ENCODE measurements around the gene COLEC12.

COLEC12 gene

GRCh38 chr18:476251-476664, 24.2 kb downstream of the COLEC12 start:
- in situ Hi-C loops (cut with HindIII; ENCODE audit: low sequenced_read_pairs), result no loop called here

- in situ Hi-C loops (cut with HindIII; ENCODE audit: low sequenced_read_pairs), result no loop called here
Measured at GRCh38 chr18:475202-476031, 25.1 kb downstream of the COLEC12 start.

- in situ Hi-C loops (cut with HindIII; ENCODE audit: low sequenced_read_pairs), result no loop called here
Measured at GRCh38 chr18:474416-474815, 26.1 kb downstream of the COLEC12 start.

- in situ Hi-C loops (cut with HindIII; ENCODE audit: low sequenced_read_pairs), result no loop called here
Measured at GRCh38 chr18:473802-474201, 26.7 kb downstream of the COLEC12 start.

- in situ Hi-C loops (cut with HindIII; ENCODE audit: low sequenced_read_pairs), result no loop called here
Measured at GRCh38 chr18:471716-472115, 28.8 kb downstream of the COLEC12 start.

GRCh38 chr18:470661-471501, 29.6 kb downstream of the COLEC12 start:
- in situ Hi-C loops (cut with HindIII; ENCODE audit: low sequenced_read_pairs), result no loop called here

- in situ Hi-C loops (cut with HindIII; ENCODE audit: low sequenced_read_pairs), result loop anchor here (5.0 kb wide), 1 partner anchor 72 kb away; no protein-coding TSS in a partner anchor
Measured at GRCh38 chr18:468955-469790, 31.3 kb downstream of the COLEC12 start.

GRCh38 chr18:463827-464541, 36.5 kb downstream of the COLEC12 start:
- in situ Hi-C loops (cut with HindIII; ENCODE audit: low sequenced_read_pairs), result no loop called here

- in situ Hi-C loops (cut with HindIII; ENCODE audit: low sequenced_read_pairs), result no loop called here
Measured at GRCh38 chr18:463403-463802, 37.1 kb downstream of the COLEC12 start.

- in situ Hi-C loops (cut with HindIII; ENCODE audit: low sequenced_read_pairs), result no loop called here
Measured at GRCh38 chr18:461762-462161, 38.7 kb downstream of the COLEC12 start.

- in situ Hi-C loops (cut with HindIII; ENCODE audit: low sequenced_read_pairs), result no loop called here
Measured at GRCh38 chr18:460791-461190, 39.7 kb downstream of the COLEC12 start.

GRCh38 chr18:459814-460593, 40.5 kb downstream of the COLEC12 start:
- in situ Hi-C loops (cut with HindIII; ENCODE audit: low sequenced_read_pairs), result no loop called here

- in situ Hi-C loops (cut with HindIII; ENCODE audit: low sequenced_read_pairs), result no loop called here
Measured at GRCh38 chr18:457521-458412, 42.7 kb downstream of the COLEC12 start.

- in situ Hi-C loops (cut with HindIII; ENCODE audit: low sequenced_read_pairs), result no loop called here
Measured at GRCh38 chr18:457140-457519, 43.4 kb downstream of the COLEC12 start.

GRCh38 chr18:456361-457139, 44.0 kb downstream of the COLEC12 start:
- in situ Hi-C loops (cut with HindIII; ENCODE audit: low sequenced_read_pairs), result no loop called here

- in situ Hi-C loops (cut with HindIII; ENCODE audit: low sequenced_read_pairs), result no loop called here
Measured at GRCh38 chr18:453400-453799, 47.1 kb downstream of the COLEC12 start.

GRCh38 chr18:452816-453215, 47.7 kb downstream of the COLEC12 start:
- in situ Hi-C loops (cut with HindIII; ENCODE audit: low sequenced_read_pairs), result no loop called here

- in situ Hi-C loops (cut with HindIII; ENCODE audit: low sequenced_read_pairs), result loop anchor here (5.0 kb wide), 1 partner anchor 33 kb away; no protein-coding TSS in a partner anchor
Measured at GRCh38 chr18:449374-449773, 51.1 kb downstream of the COLEC12 start.
